Measurements from ENCODE around the gene HEXD.
"Not testable (repeated sequence)": the region's sequence is repeated elsewhere in the genome, so short reads cannot be mapped to it uniquely, and the experiment has no call there.

- TF ChIP-seq, protein P1, sequence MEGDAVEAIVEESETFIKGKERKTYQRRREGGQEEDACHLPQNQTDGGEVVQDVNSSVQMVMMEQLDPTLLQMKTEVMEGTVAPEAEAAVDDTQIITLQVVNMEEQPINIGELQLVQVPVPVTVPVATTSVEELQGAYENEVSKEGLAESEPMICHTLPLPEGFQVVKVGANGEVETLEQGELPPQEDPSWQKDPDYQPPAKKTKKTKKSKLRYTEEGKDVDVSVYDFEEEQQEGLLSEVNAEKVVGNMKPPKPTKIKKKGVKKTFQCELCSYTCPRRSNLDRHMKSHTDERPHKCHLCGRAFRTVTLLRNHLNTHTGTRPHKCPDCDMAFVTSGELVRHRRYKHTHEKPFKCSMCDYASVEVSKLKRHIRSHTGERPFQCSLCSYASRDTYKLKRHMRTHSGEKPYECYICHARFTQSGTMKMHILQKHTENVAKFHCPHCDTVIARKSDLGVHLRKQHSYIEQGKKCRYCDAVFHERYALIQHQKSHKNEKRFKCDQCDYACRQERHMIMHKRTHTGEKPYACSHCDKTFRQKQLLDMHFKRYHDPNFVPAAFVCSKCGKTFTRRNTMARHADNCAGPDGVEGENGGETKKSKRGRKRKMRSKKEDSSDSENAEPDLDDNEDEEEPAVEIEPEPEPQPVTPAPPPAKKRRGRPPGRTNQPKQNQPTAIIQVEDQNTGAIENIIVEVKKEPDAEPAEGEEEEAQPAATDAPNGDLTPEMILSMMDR (IDR thresholded peaks at IDR 0.05; ENCODE audit: low read depth, low read length, poor library complexity, severe bottlenecking) = not testable (repeated sequence)
- TF ChIP-seq EZH2phosphoT487 (IDR thresholded peaks at IDR 0.05; ENCODE audit: borderline replicate concordance, low read length) = not testable (repeated sequence)
Measured at GRCh38 chr17:82412081-82412480, 6.1 kb upstream of the HEXD start.
